Stimulated activated CD8-positive, alpha-beta memory T cell treated with anti-CD3 and anti-CD28 coated beads, Interleukin-7, amount 100 ng/mL, for 48 hours (primary cell): ENCODE measurements around the gene MCM8.

ENCODE experiments used
- DNase-seq, 2 donors: peaks; one replicate each; pipeline ENCODE4 v3.0.0-alpha.2; 2020; ENCODE audit warnings: low read depth in 1 of 2; ENCODE audit errors: extremely low read depth in 1 of 2

The MCM8 gene

DNA sequence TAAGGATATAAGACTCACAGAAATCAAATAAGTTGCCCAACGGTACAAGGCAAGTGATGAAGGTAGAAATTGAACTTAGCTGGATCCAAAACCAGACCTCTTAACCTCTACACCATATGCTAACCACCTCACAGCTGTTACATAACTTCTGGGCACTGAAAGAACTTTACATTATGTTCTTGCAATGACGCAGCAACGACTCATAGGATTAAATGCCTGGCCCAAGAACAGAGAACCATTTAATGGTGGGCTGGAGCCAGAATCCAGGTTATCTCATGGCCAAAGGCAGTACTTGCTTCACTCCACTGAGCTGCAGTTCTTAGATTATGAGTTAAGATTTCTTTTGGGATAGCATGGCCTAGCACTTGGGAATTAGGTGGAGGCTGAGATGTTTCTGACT, 4.5 kb upstream of the MCM8 start:
- no peak for DNase-seq

DNA sequence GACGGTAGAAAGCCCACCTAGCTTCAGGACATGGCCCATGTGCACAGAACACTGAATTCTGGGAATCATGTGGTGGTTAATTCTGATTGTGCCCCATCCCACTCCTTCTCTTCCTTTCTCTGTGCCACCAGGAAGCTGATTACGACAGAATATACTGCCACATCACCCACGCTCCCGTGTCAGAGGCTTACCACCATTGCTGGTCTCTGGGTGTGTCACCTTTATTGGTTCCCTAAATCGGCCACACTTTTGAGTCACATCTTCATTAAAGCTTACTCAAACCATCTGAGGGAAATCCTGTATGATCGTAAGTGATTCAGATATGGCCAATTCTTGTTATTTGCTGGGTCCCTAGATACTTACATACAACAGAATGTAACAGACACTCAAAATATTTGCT, 3.2 kb upstream of the MCM8 start:
- peak in 1 of 2 donors; percentile 59 for DNase-seq

DNA sequence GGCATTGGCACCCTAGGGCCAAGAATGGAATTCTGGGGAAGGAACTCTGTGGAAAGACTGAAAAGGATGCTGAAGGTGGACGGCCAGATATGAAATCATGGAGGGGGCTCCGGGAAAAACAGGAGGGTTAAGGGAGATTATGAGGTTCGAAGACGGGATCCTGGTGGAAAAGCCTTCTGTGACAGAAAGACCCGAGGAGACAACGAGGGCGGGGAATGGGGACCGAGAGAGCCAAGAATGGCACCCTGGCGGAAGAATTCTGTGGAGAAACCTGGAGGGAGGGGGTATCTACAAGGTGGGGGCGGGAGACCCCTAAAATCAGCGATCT, 545 bp upstream of the MCM8 start:
- DNase-seq, result no peak

DNA sequence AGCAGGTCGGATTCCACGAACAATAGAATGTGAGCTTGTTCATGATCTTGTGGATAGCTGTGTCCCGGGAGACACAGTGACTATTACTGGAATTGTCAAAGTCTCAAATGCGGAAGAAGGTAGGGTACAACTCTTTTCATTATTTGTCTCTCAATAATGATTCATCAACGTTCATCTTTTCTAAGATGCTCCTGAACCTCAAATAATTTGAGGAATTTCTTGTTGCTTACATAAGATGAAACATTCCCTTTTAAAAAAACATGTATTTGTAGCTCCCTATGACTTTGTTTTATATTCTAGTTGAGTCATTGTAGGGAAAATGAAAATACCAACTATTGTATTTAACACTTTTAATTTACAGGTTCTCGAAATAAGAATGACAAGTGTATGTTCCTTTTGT, 17.0 kb downstream of the MCM8 start:
- no peak for DNase-seq

- no peak for DNase-seq
Measured at GRCh38 chr20:5968462-5968861, 18.0 kb downstream of the MCM8 start.

DNA sequence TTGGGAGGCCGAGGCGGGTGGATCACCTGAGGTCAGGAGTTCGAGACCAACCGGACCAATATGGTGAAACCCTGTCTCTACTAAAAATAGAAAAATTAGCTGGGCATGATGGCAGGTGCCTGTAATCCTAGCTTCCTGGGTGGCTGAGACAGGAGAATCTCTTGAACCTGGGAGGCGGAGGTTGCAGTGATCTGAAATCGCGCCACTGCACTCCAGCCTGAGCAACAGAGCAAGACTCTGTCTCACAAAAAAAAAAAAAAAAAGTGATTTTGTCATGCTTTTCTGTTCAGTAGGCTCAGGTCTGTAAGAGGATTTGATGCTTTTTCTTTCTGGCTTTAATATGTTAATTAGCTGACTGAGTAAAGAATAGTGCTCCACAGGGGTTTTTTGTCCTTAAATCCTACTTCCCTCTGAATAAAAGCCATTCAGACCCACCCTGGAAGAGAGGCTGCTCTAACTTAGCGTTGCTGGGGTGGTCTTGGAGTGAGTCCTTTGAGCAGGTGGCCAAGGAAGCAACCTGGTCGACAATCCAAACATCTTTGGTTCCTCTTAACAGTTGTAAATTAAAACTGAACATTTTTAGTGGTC, 19.0 kb downstream of the MCM8 start:
- DNase-seq, result no peak

DNA sequence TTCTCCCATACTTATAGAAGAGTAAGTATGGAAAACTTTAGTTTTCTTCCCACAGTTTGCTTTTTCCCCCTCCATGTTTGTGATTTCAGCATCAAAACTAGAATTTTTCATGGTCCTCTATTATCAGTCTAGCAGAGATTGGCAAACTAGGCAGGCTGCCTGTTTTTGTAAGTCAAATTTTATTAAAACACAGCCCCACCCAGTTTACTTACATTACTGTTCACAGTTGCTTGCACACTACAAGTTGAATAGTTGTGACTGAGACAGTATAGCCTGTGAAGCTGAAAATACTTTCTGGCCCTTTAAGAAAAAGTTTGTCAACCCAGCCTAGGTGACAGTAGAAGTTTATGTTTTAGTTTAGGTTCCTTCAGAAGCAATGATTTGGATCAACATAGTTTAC, 19.5 kb downstream of the MCM8 start:
- no peak for DNase-seq

DNA sequence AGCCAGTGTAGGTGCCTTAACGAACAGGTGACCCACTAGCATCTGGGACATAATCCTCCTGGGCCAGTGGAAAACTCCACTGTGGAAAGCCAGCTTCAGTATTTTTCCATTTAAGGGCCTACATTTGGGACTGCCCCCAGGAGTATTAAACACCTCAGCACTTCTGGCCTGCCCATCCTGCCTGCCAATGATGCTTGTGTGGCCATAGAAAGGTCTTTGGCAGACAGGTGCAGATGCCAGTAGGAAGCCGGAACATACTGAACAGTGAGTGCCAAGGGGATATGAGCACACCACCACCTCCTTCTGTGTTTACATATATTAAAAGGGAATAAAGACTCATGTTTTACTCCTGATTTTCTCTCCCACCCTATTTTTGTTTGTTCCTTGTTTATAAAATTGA, 19.9 kb downstream of the MCM8 start:
- DNase-seq, result no peak

DNA sequence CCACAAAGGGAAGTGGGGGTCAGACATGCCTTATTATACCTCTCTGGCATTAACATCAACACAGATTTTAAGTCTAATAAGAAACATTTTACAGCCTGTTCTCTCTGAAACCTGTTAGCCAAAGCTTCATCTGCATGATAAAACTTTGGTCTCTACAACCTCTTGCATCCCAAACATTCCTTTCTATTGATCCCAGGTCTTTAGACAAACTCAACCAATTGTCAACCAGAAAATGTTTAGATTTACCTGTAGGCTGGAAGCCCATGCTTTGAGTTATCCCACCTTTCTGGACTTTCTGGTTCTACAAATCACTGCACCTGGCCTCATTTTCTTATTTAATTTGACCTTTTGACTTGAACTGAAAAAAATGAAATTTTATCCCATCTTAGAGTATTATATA, 20.8 kb downstream of the MCM8 start:
- DNase-seq, result no peak

GRCh38 chr20:5973172-5973571, 22.7 kb downstream of the MCM8 start:
- no peak for DNase-seq

GRCh38 chr20:5973971-5974370, 23.5 kb downstream of the MCM8 start:
- no peak for DNase-seq

- DNase-seq, result no peak
Measured at GRCh38 chr20:5974531-5974930, 24.1 kb downstream of the MCM8 start.

DNA sequence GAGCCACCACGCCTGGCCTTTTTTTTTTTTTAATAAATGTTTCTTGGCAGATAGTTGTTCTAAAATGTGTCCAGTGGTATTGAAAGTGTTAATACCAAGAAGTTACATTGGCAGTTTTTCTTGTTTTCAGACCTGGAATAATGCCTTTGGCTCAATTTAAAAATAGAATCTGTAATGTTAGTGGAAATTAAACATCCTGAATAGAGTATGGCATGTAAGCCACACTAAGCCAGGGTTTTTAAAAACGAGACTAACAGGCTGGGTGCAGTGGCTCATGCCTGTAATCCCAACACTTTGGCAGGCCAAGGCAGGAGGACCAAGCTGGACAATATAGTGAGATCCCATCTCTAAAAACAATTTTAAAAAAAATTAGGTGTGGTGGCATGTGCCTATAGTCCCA, 25.3 kb downstream of the MCM8 start:
- no peak for DNase-seq

DNA sequence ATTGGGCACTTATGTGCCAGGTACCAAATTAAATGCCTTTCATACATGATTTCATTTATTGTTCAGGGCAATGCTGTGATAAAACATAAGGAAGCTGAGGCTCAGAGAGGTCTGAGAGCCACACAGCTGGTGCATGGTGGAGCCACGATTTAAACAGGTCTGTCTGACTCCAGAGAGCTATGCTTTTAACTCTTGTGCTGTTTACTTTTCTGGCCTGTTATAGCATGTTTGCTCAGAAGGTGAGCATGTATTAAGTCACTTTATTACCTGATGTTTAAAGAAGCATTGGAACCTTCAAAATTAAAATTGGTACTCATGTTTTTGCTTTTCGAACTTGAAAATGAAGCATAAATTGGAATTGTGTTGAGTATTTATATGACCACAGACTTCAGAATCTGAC, 26.8 kb downstream of the MCM8 start:
- DNase-seq, result no peak

DNA sequence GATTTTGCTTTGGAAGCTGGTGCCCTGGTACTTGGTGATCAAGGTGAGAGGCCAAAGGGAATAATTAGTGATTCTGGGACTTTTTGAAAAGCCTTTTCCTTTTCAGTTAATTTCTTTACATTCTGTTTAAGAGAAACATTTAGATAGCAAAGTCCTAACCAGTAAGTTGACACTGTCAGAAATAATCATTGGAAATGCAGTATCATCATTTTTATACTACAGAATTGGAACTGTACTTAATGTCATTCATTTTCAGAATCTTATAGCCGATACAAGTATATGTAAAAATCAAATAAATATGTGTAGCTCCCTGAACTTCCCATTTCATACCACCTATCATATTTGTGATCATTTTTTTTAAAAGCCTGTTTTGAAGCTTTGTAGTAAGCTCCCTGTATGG, 27.5 kb downstream of the MCM8 start:
- no peak for DNase-seq

DNA sequence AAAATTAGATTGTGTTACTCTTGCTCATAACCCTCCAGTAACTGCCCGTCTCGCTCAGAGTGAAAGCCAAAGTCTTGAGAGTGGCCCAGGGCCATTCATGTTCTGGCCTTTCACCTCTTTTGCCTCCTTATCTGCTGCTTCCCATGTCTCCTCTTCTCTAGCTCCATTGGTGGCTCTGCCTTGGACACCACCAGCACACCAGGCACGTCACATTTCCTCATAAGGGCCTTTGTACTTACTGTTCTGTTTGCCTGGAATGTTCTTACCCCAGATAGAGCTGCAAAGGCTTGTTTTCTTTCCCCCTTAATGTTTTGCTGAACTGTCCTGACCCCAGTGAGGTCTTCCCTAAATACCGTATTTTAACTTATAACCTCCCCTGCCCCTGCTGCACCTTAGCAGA, 29.3 kb downstream of the MCM8 start:
- DNase-seq, result no peak

DNA sequence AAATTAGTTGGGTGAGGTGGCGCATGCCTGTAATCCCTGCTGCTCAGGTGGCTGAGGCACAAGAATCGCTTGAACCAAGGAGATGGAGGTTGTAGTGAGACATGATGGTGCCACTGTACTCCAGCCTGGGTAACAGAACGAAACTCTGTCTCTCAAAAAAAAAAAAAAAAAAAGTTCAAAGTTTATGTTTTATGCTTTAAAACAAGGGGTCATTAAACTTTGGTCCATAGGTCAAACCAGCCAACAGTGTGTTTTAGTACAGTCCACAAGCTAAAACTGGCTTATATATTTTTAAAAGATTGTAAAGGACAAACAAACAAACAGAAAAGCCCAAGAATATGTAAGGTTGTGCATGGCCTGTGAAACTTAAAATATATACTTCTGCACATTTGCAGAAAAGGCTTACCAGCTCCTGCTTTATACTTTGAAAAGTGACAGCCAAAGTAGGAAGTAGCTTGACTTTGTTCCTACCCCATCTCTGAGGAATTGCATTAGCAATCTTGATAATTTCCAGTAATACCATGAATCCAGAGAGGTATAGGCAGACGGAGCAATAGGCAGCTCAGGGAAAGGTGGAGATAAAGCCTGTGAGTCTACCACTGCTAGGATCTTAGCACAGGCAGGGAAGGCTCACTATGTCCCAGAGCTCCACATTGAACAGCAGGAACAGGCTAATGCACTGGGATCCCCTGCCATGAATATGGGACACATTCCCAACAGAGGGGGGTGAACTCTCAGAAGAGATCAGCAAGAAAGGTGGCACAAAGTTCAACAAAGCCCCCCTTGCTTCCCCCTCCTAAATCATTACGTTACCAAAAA, 30.5 kb downstream of the MCM8 start:
- DNase-seq, result no peak

GRCh38 chr20:5987383-5987782, 36.9 kb downstream of the MCM8 start:
- no peak for DNase-seq

GRCh38 chr20:5989539-5989938, 39.1 kb downstream of the MCM8 start:
- no peak for DNase-seq

DNA sequence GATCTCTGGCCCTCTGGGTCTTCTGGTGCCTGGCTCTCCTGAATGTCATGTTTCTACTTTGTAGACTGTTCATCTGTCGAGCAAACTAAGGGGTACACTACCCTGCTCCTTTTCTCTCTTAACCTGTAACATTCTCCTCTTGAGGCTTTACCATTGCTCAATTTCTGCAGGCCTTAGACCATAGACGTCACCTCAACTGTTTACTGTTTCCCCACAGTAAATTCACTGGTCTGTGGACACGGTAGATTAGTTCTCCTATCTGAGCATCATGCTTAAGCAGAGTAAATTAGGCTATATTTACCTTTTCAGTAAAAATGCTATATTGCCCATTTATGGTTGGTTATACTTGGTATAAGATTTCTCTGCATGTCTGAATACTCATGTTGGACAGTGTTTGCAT, 40.5 kb downstream of the MCM8 start:
- no peak for DNase-seq

DNA sequence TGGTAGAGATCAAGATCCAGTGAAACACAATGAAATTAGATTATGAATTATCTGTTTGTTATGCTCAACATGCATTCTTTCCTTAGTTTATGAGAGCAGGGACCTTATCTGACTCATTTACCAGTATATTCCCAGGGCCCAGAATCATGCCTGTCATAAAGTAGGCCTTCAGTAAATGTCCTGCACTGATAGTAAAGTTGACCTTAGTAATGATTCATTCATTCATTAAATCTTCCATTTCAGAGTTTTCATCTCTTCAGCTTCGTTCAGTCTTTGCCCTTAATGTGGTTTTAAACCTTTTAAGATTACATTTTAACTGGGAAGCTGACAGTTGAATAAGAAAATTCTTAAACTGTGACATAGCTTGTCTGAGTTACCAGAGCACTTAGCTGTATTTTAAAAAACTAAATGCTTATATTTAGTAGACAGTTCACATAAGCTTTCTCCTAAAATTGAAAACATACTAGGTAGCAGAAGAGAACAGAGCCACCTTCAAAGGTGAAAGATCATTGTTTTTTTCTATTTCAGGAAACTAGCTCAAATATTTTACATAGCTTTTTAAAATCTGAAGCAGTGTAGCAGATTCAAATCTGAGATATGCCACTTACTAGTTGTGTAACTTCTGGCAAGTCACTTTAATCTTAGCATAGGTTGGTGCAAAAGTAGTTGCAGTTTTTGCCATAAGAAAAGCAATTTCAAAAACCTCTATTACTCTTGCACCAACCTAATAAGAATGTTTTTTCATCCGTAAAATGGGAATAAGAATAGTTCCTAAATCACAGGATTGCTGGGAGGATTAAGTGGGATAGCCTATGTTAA, 41.4 kb downstream of the MCM8 start:
- no peak for DNase-seq

DNA sequence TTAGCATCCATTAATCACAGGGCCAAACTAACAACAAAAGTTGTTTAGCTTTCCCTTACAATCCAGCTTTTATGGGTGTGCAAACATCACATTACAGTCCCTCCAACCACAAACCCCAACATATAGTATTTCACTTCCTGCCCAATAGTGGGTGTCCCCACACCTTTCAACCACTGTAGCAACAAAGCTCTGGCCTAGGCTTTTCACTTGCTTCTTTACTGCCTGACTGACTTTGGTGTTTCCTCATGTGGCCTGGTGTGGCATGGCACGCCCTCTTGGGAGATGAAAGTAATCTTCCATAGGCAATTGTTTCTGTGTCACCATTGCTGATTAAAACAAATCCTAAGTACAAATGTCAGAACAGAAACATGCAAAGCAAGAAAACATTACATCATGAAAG, 46.3 kb downstream of the MCM8 start:
- peak in 1 of 2 donors; percentile 13 for DNase-seq
